A549 (cell line): ENCODE results near the gene GNG12.

Experiments
- RARB ChIP-seq: fragments of 250-450 bp; sonication (Bioruptor Pico); IDR thresholded peaks from 2 replicates; pipeline ENCODE4 v1.8.0; 2021; ENCODE audit warnings: mild to moderate bottlenecking, moderate library complexity
- RCOR1 ChIP-seq: fragments of 150-350 bp; IDR thresholded peaks from 2 replicates; pipeline ENCODE4 v1.6.1; 2014; ENCODE audit warnings: antibody characterized with exemption, low read length, low read depth
- ZFP36 ChIP-seq: fragments of 450-650 bp; IDR thresholded peaks from 2 replicates; pipeline ENCODE4 v1.6.1; 2014; ENCODE audit warnings: borderline replicate concordance; ENCODE audit not compliant: partially characterized antibody

GRCh38 chr1:67754526-67754920 lies 78.7 kb downstream of the GNG12 start:
- TF ChIP-seq ZFP36, result no peak
- TF ChIP-seq RCOR1, result no peak
- TF ChIP-seq RARB, result no peak
